A673 (cell line): Measurements from ENCODE around the gene BABAM2.

ENCODE experiments used
- EZH2 ChIP-seq: fragments of 200-600 bp; sonication (generic); IDR thresholded peaks from 2 replicates; pipeline ENCODE4 v1.6.1; 2017; ENCODE audit warnings: borderline replicate concordance, low read depth, mild to moderate bottlenecking, mixed read lengths, antibody characterized with exemption, low read length; ENCODE audit not compliant: poor library complexity, severe bottlenecking
- TF ChIP-seq, protein P1 (sequence below): fragments of 300-800, 200-600 bp; sonication (generic); conservative IDR thresholded peaks from 2 replicates; pipeline ENCODE4 v1.5.1; 2017; ENCODE audit warnings: low read depth, mild to moderate bottlenecking, antibody characterized with exemption, low read length, moderate library complexity, mixed read lengths

DNA sequence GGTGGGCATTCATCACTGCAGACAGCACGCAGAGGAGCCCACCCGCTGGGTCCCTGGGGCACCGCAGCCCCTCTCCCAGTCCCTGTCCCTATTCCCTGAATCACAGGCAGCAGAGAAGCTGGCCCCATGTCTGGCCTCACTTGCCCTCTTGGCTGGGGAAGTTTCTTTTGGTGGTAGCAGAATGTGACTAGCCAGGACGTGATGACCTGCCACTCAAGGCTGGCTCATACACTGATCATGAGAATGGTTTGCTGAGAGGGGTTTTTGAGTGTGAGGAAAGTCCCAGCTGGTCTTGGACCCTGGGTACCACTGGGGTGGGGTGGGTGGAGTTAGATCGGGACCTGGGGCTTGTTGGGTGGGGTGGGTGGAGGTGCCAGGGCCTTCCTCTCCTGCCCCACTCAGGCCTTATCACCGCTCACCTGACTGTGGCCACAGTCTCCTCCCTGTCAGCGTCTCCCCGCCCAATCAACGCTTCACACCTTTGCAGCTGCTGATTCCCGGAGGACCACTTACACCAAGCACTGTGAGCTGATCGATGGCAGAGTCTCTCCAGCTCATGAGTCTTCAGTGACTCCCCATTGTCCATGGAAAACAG, 473.3 kb downstream of the BABAM2 start:
- TF ChIP-seq, protein P1, sequence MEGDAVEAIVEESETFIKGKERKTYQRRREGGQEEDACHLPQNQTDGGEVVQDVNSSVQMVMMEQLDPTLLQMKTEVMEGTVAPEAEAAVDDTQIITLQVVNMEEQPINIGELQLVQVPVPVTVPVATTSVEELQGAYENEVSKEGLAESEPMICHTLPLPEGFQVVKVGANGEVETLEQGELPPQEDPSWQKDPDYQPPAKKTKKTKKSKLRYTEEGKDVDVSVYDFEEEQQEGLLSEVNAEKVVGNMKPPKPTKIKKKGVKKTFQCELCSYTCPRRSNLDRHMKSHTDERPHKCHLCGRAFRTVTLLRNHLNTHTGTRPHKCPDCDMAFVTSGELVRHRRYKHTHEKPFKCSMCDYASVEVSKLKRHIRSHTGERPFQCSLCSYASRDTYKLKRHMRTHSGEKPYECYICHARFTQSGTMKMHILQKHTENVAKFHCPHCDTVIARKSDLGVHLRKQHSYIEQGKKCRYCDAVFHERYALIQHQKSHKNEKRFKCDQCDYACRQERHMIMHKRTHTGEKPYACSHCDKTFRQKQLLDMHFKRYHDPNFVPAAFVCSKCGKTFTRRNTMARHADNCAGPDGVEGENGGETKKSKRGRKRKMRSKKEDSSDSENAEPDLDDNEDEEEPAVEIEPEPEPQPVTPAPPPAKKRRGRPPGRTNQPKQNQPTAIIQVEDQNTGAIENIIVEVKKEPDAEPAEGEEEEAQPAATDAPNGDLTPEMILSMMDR = no peak
- no peak for TF ChIP-seq EZH2
